DOHH2 (cell line): ENCODE data around the gene SCAP.

ENCODE experiments used
- H3F3A ChIP-seq: fragments of 200-600 bp; sonication (generic), shearing (Covaris generic); 2 replicates; pipeline ENCODE4 v1.6.0; 2016; ENCODE audit warnings: antibody characterized with exemption, mild to moderate bottlenecking; ENCODE audit not compliant: control insufficient read depth, insufficient read depth
- H3K27ac ChIP-seq: fragments of 200-600 bp; sonication (generic); 2 replicates; pipeline ENCODE4 v1.5.1; 2014; ENCODE audit warnings: low read depth, mild to moderate bottlenecking, low read length, moderate library complexity
- H3K27me3 ChIP-seq: fragments of 200-600 bp; sonication (generic); 2 replicates; pipeline ENCODE4 v1.6.1; 2014; ENCODE audit warnings: mild to moderate bottlenecking, low read length, mixed read lengths; ENCODE audit not compliant: control insufficient read depth
- H3K36me3 ChIP-seq: fragments of 200-600 bp; sonication (generic); 2 replicates; pipeline ENCODE4 v1.6.1; 2014; ENCODE audit warnings: mild to moderate bottlenecking, low read length, moderate library complexity, mixed read lengths; ENCODE audit not compliant: control insufficient read depth
- H3K4me1 ChIP-seq: fragments of 200-600 bp; sonication (generic); 2 replicates; pipeline ENCODE4 v1.6.1; 2014; ENCODE audit warnings: mild to moderate bottlenecking, low read length, mixed read lengths; ENCODE audit not compliant: control insufficient read depth
- H3K4me2 ChIP-seq: fragments of 200-600 bp; sonication (generic); 2 replicates; pipeline ENCODE4 v1.6.0; 2014; ENCODE audit warnings: mild to moderate bottlenecking, low read length, moderate library complexity
- H3K4me3 ChIP-seq: fragments of 200-600 bp; sonication (generic); 2 replicates; pipeline ENCODE4 v1.5.1; 2014; ENCODE audit warnings: mild to moderate bottlenecking, low read length, mixed read lengths
- H3K79me2 ChIP-seq: fragments of 200-600 bp; sonication (generic); 2 replicates; pipeline ENCODE4 v1.6.1; 2014; ENCODE audit warnings: mild to moderate bottlenecking, low read length, mixed read lengths; ENCODE audit not compliant: control insufficient read depth
- H3K9me2 ChIP-seq: fragments of 200-600 bp; sonication (generic); replicated peaks from 2 replicates; pipeline ENCODE4 v1.6.1; 2014; ENCODE audit warnings: mild to moderate bottlenecking, low read length, mixed read lengths; ENCODE audit not compliant: control insufficient read depth
- H3K9me3 ChIP-seq: fragments of 200-600 bp; sonication (generic); 2 replicates; pipeline ENCODE4 v1.6.1; 2014; ENCODE audit warnings: antibody characterized with exemption, low read length, mixed read lengths; ENCODE audit not compliant: control insufficient read depth, insufficient read depth
- H4K20me1 ChIP-seq: fragments of 200-600 bp; sonication (generic); 2 replicates; pipeline ENCODE4 v1.6.0; 2014; ENCODE audit warnings: low read depth, mild to moderate bottlenecking, antibody characterized with exemption, low read length, moderate library complexity; ENCODE audit not compliant: control insufficient read depth, insufficient read depth
- EZH2phosphoT487 ChIP-seq: fragments of 200-600 bp; sonication (generic); IDR thresholded peaks from 2 replicates; pipeline ENCODE4 v1.6.1; 2017; ENCODE audit warnings: borderline replicate concordance, mild to moderate bottlenecking, antibody characterized with exemption, low read length, moderate library complexity, mixed read lengths
- TF ChIP-seq, protein P1 (sequence below): fragments of 200-600 bp; sonication (generic); IDR thresholded peaks from one replicate; pipeline ENCODE4 v1.5.1; 2014; ENCODE audit warnings: antibody characterized with exemption, mild to moderate bottlenecking, low read depth, low read length; ENCODE audit not compliant: poor library complexity, severe bottlenecking

The SCAP gene

DNA sequence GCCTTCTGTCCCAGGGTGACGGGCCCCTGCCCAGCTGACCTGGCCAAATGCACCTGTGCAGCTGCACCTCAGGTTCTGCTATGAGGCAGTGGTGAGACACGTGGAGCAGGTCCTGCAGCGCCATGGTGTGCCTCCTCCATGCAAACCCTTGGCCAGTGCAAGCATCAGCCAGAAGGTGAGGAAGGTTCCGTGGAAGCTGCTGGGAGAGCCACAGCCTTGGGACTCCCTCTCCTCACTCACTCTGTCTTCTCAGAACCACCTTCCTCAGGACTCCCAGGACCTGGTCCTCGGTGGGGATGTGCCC is 63.3 kb downstream of the SCAP start:
- Histone ChIP-seq H3K27ac (no peak overlapping the region), H3K9me3 (no peaks in the 10 kb centered on the region), H3K79me2 (no peaks in the 10 kb centered on the region), H3K27me3 (no peaks in the 10 kb centered on the region), H4K20me1 (no peaks in the 10 kb centered on the region), H3K4me1 (no peaks in the 10 kb centered on the region), H3K4me2 (no peak overlapping the region), H3K4me3 (no peak overlapping the region), H3K36me3 (peaks cover 73% of the 10 kb centered on the region), H3K9me2 (no peaks in the 10 kb centered on the region), H3F3A (no peaks in the 10 kb centered on the region)
- TF ChIP-seq, protein P1, sequence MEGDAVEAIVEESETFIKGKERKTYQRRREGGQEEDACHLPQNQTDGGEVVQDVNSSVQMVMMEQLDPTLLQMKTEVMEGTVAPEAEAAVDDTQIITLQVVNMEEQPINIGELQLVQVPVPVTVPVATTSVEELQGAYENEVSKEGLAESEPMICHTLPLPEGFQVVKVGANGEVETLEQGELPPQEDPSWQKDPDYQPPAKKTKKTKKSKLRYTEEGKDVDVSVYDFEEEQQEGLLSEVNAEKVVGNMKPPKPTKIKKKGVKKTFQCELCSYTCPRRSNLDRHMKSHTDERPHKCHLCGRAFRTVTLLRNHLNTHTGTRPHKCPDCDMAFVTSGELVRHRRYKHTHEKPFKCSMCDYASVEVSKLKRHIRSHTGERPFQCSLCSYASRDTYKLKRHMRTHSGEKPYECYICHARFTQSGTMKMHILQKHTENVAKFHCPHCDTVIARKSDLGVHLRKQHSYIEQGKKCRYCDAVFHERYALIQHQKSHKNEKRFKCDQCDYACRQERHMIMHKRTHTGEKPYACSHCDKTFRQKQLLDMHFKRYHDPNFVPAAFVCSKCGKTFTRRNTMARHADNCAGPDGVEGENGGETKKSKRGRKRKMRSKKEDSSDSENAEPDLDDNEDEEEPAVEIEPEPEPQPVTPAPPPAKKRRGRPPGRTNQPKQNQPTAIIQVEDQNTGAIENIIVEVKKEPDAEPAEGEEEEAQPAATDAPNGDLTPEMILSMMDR, result no peak
- TF ChIP-seq EZH2phosphoT487, result no peak

DNA sequence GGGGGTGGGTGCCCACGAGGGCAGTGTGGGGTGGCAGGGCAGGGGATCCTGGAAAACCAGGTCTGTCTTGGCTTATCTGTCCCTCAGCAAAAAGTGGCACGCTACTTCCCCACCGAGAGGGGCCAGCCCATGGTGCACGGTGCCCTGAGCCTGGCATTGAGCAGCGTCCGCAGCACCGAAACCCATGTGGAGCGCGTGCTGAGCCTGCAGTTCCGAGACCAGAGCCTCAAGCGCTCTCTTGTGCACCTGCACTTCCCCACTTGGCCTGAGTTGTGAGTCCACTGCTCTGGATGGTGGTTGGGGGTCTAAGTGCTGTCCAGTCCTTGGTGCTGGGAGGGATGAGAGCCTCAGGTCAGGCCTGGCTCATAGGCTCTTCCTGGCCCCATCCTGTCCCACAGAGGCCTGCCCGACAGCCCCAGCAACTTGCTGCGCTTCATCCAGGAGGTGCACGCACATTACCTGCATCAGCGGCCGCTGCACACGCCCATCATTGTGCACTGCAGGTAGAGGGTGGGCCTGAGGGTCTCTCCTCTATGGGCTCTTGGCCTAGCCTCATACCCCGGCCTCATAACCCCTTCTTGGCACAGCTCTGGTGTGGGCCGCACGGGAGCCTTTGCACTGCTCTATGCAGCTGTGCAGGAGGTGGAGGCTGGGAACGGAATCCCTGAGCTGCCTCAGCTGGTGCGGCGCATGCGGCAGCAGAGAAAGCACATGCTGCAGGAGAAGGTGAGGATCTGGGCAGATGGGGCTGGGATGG is 63.9 kb downstream of the SCAP start:
- H3K9me2 ChIP-seq, result no peaks in the 10 kb centered on the region
- no peaks in the 10 kb centered on the region for H3K27me3 ChIP-seq
- no peak overlapping the region for H3K4me3 ChIP-seq
- no peaks in the 10 kb centered on the region for H4K20me1 ChIP-seq
- H3K9me3 ChIP-seq, result no peaks in the 10 kb centered on the region
- H3K36me3 ChIP-seq, result peaks cover 74% of the 10 kb centered on the region
- H3K27ac ChIP-seq, result no peak overlapping the region
- TF ChIP-seq EZH2phosphoT487, result no peak
- TF ChIP-seq, protein P1, result no peak
- H3K4me1 ChIP-seq, result no peaks in the 10 kb centered on the region
- no peaks in the 10 kb centered on the region for H3K79me2 ChIP-seq
- no peaks in the 10 kb centered on the region for H3F3A ChIP-seq
- no peak overlapping the region for H3K4me2 ChIP-seq

DNA sequence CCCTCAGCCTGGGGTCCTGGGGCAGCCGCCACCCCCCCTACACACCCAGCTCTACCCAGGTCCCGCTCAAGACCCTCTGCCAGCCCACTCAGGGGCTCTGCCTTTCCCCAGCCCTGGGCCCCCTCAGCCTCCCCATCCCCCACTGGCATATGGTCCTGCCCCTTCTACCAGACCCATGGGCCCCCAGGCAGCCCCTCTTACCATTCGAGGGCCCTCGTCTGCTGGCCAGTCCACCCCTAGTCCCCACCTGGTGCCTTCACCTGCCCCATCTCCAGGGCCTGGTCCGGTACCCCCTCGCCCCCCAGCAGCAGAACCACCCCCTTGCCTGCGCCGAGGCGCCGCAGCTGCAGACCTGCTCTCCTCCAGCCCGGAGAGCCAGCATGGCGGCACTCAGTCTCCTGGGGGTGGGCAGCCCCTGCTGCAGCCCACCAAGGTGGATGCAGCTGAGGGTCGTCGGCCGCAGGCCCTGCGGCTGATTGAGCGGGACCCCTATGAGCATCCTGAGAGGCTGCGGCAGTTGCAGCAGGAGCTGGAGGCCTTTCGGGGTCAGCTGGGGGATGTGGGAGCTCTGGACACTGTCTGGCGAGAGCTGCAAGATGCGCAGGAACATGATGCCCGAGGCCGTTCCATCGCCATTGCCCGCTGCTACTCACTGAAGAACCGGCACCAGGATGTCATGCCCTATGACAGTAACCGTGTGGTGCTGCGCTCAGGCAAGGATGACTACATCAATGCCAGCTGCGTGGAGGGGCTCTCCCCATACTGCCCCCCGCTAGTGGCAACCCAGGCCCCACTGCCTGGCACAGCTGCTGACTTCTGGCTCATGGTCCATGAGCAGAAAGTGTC is 64.7 kb downstream of the SCAP start:
- Histone ChIP-seq H3K4me3 (no peak overlapping the region), H3F3A (no peaks in the 10 kb centered on the region), H3K27me3 (no peaks in the 10 kb centered on the region), H3K4me2 (no peak overlapping the region), H4K20me1 (no peaks in the 10 kb centered on the region), H3K9me3 (no peaks in the 10 kb centered on the region), H3K27ac (no peak overlapping the region), H3K4me1 (no peaks in the 10 kb centered on the region), H3K79me2 (no peaks in the 10 kb centered on the region), H3K36me3 (peaks cover 76% of the 10 kb centered on the region), H3K9me2 (no peaks in the 10 kb centered on the region)
- no peak for TF ChIP-seq EZH2phosphoT487
- TF ChIP-seq, protein P1, result no peak
